H9 (cell line): Measurements from ENCODE around the gene RNF217. TPM values are rescaled to one million over a fixed set of nuclear protein-coding genes. Genes with fewer than 3 reads are reported as not detected.

ENCODE experiments used
- DNase-seq: peaks from one replicate; pipeline ENCODE4 v3.0.0-alpha.2; 2017
- H2AFZ ChIP-seq: one replicate; pipeline ENCODE4 v1.6.1; 2013; ENCODE audit warnings: mild to moderate bottlenecking, low read length, control low read depth, moderate library complexity
- H2AK5ac ChIP-seq: 2 replicates; pipeline ENCODE4 v1.6.1; 2013; ENCODE audit warnings: low read length, control low read depth, mixed read lengths; ENCODE audit not compliant: insufficient read length
- H2BK120ac ChIP-seq: one replicate; pipeline ENCODE4 v1.6.1; 2013; ENCODE audit warnings: low read depth, mild to moderate bottlenecking, low read length, control low read depth, inconsistent platforms; ENCODE audit not compliant: poor library complexity, severe bottlenecking
- H2BK12ac ChIP-seq: 2 replicates; pipeline ENCODE4 v1.6.1; 2013; ENCODE audit warnings: low read length, control low read depth, mixed read lengths, low read depth; ENCODE audit not compliant: insufficient read length
- H2BK15ac ChIP-seq: 2 replicates; pipeline ENCODE4 v1.6.1; 2013; ENCODE audit warnings: low read depth, low read length, control low read depth
- H2BK20ac ChIP-seq: one replicate; pipeline ENCODE4 v1.6.1; 2013; ENCODE audit warnings: low read depth, mild to moderate bottlenecking, low read length, control low read depth, inconsistent platforms; ENCODE audit not compliant: poor library complexity, severe bottlenecking
- H2BK5ac ChIP-seq: 2 replicates; pipeline ENCODE4 v1.6.1; 2013; ENCODE audit warnings: low read length, control low read depth, mixed read lengths; ENCODE audit not compliant: insufficient read length
- H3K14ac ChIP-seq: 2 replicates; pipeline ENCODE4 v1.6.1; 2013; ENCODE audit warnings: low read length, control low read depth; ENCODE audit not compliant: insufficient read depth
- H3K18ac ChIP-seq: 2 replicates; pipeline ENCODE4 v1.6.1; 2013; ENCODE audit warnings: low read depth, mild to moderate bottlenecking, mixed read lengths, low read length, control low read depth; ENCODE audit not compliant: insufficient read length
- H3K23ac ChIP-seq: 2 replicates; pipeline ENCODE4 v1.6.1; 2013; ENCODE audit warnings: low read length, control low read depth, mixed read lengths, low read depth; ENCODE audit not compliant: insufficient read length
- H3K23me2 ChIP-seq: 2 replicates; pipeline ENCODE4 v1.6.1; 2013; ENCODE audit warnings: low read depth, mild to moderate bottlenecking, mixed read lengths, low read length, control low read depth; ENCODE audit not compliant: insufficient read length, poor library complexity, severe bottlenecking
- H3K27ac ChIP-seq: 2 replicates; pipeline ENCODE4 v1.5.1; 2013; ENCODE audit warnings: low read length, control low read depth, mixed read lengths, low read depth; ENCODE audit not compliant: insufficient read length
- H3K27me3 ChIP-seq: 2 replicates; pipeline ENCODE4 v1.6.1; 2013; ENCODE audit warnings: low read length, control low read depth, inconsistent platforms; ENCODE audit not compliant: insufficient read depth
- H3K4ac ChIP-seq: 2 replicates; pipeline ENCODE4 v1.6.1; 2013; ENCODE audit warnings: low read depth, mild to moderate bottlenecking, control low read depth, inconsistent platforms, low read length, moderate library complexity
- H3K4me1 ChIP-seq: 2 replicates; pipeline ENCODE4 v1.6.1; 2013; ENCODE audit warnings: low read length, control low read depth, inconsistent platforms; ENCODE audit not compliant: insufficient read depth
- H3K4me2 ChIP-seq: 2 replicates; pipeline ENCODE4 v1.6.1; 2013; ENCODE audit warnings: low read length, control low read depth, mixed read lengths; ENCODE audit not compliant: insufficient read length, insufficient read depth
- H3K56ac ChIP-seq: 2 replicates; pipeline ENCODE4 v1.6.1; 2013; ENCODE audit warnings: low read depth, mild to moderate bottlenecking, mixed read lengths, low read length, control low read depth; ENCODE audit not compliant: insufficient read length
- H3K79me1 ChIP-seq: 2 replicates; pipeline ENCODE4 v1.6.1; 2013; ENCODE audit warnings: low read depth, mild to moderate bottlenecking, moderate library complexity, low read length, control low read depth, inconsistent platforms; ENCODE audit not compliant: insufficient read depth, poor library complexity, severe bottlenecking
- H3K79me2 ChIP-seq: 2 replicates; pipeline ENCODE4 v1.6.1; 2013; ENCODE audit warnings: low read length, control low read depth, inconsistent platforms; ENCODE audit not compliant: insufficient read depth
- H3K9ac ChIP-seq: 2 replicates; pipeline ENCODE4 v1.6.1; 2013; ENCODE audit warnings: low read length, control low read depth, mixed read lengths; ENCODE audit not compliant: insufficient read length; ENCODE audit errors: extremely low read depth
- H3K9me3 ChIP-seq: one replicate; pipeline ENCODE4 v1.6.1; 2013; ENCODE audit warnings: low read depth, low read length, inconsistent platforms; ENCODE audit not compliant: control insufficient read depth
- H3T11ph ChIP-seq: one replicate; pipeline ENCODE4 v1.6.1; 2013; ENCODE audit warnings: mild to moderate bottlenecking, low read length, control low read depth, inconsistent platforms
- H4K20me1 ChIP-seq: one replicate; pipeline ENCODE4 v1.6.1; 2013; ENCODE audit not compliant: control insufficient read depth, insufficient read length, insufficient read depth
- H4K5ac ChIP-seq: 2 replicates; pipeline ENCODE4 v1.6.1; 2013; ENCODE audit warnings: low read depth, mild to moderate bottlenecking, mixed read lengths, low read length, control low read depth; ENCODE audit not compliant: insufficient read length
- H4K8ac ChIP-seq: replicated peaks from 2 replicates; pipeline ENCODE4 v1.6.1; 2013; ENCODE audit warnings: low read length, control low read depth, mixed read lengths, low read depth; ENCODE audit not compliant: insufficient read length
- H4K91ac ChIP-seq: 2 replicates; pipeline ENCODE4 v1.6.1; 2013; ENCODE audit warnings: low read depth, mild to moderate bottlenecking, moderate library complexity, mixed read lengths, low read length, control low read depth; ENCODE audit not compliant: insufficient read length
- H3K27ac Mint-ChIP-seq, 3 experiments: 2 replicates in 2 of 3; 3 replicates in 1 of 3; pipeline ENCODE4 v1.8.0; 2020 to 2021; ENCODE audit warnings: mixed read lengths in 3 of 3, mild to moderate bottlenecking in 1 of 3, moderate library complexity in 1 of 3
- H3K27me3 Mint-ChIP-seq: 2 replicates; pipeline ENCODE4 v1.8.0; 2021; ENCODE audit warnings: low read depth, mild to moderate bottlenecking, moderate library complexity, mixed read lengths
- H3K36me3 Mint-ChIP-seq, 3 experiments: 2 replicates in 2 of 3; 3 replicates in 1 of 3; pipeline ENCODE4 v1.8.0; 2020 to 2021; ENCODE audit warnings: low read depth in 3 of 3, mixed read lengths in 3 of 3; ENCODE audit not compliant: insufficient read depth in 1 of 3
- H3K4me1 Mint-ChIP-seq, 2 experiments: 2 replicates each; pipeline ENCODE4 v1.8.0; 2020; ENCODE audit warnings: mixed read lengths in 2 of 2
- H3K4me3 Mint-ChIP-seq, 2 experiments: 2 replicates in 1 of 2; 3 replicates in 1 of 2; pipeline ENCODE4 v1.8.0; 2020 to 2021; ENCODE audit warnings: mild to moderate bottlenecking in 2 of 2, mixed read lengths in 2 of 2, moderate library complexity in 1 of 2
- H3K9me3 Mint-ChIP-seq, 2 experiments: 2 replicates in 1 of 2; 3 replicates in 1 of 2; pipeline ENCODE4 v1.8.0; 2020; ENCODE audit warnings: mild to moderate bottlenecking in 2 of 2, mixed read lengths in 2 of 2, moderate library complexity in 1 of 2
- CTCF ChIP-seq: fragments of 200-600 bp; sonication (generic); conservative IDR thresholded peaks from 3 replicates; pipeline ENCODE4 v1.8.0; 2021; ENCODE audit warnings: antibody characterized with exemption, mild to moderate bottlenecking
- WGBS: extraction: QIAGEN DNeasy Blood & Tissue Kit; methylation state at CpG from one replicate; pipeline ENCODE4 v1.1.7; 2013; ENCODE audit warnings: missing lambda C conversion rate, low lambda C conversion rate, mixed read lengths; ENCODE audit not compliant: insufficient read length; ENCODE audit errors: extremely low coverage; 5-methylcytosine and 5-hydroxymethylcytosine counted together
- total RNA-seq: library from RNA; stranded (reverse); gene quantifications from 2 replicates; pipeline ENCODE4 v1.2.1, GENCODE V29; 2021

Gene RNF217
- total RNA-seq, 1 experiment from 2014 or later = 9.6 TPM

GRCh38 chr6:125088963-125089362, 126.7 kb downstream of the RNF217 start:
- no peak overlapping the region for H2BK20ac ChIP-seq
- H4K20me1 ChIP-seq = no peaks in the 10 kb centered on the region
- no peaks in the 10 kb centered on the region for H3K9me3 Mint-ChIP-seq
- no peak overlapping the region for H3K4me3 Mint-ChIP-seq
- no peak overlapping the region for H3K23ac ChIP-seq
- no peaks in the 10 kb centered on the region for H3K27me3 Mint-ChIP-seq
- no peak overlapping the region for H4K91ac ChIP-seq
- H3K79me1 ChIP-seq = no peaks in the 10 kb centered on the region
- no peaks in the 10 kb centered on the region for H3K27me3 ChIP-seq
- H3K4me1 Mint-ChIP-seq = peaks cover 0 to 3% of the 10 kb centered on the region in 2 experiments; a peak in 1 of 4 replicates
- H3K9me3 ChIP-seq = no peaks in the 10 kb centered on the region
- no peak overlapping the region for H3K27ac Mint-ChIP-seq
- H2BK120ac ChIP-seq = no peak overlapping the region
- no peaks in the 10 kb centered on the region for H3K23me2 ChIP-seq
- DNase-seq = no peak
- no peak overlapping the region for H3K9ac ChIP-seq
- no peak overlapping the region for H3K56ac ChIP-seq
- H3T11ph ChIP-seq = no peak overlapping the region
- H2AFZ ChIP-seq = no peak overlapping the region
- H3K4ac ChIP-seq = no peak overlapping the region
- no peak overlapping the region for H2AK5ac ChIP-seq
- no peak overlapping the region for H2BK5ac ChIP-seq
- H2BK15ac ChIP-seq = no peak overlapping the region
- no CpG with 5 or more reads among the region's 5 CpGs for WGBS
- no peak overlapping the region for H3K27ac ChIP-seq
- H4K5ac ChIP-seq = no peak overlapping the region
- no peaks in the 10 kb centered on the region for H3K4me1 ChIP-seq
- no peak for TF ChIP-seq CTCF
- H3K79me2 ChIP-seq = no peaks in the 10 kb centered on the region
- H3K4me2 ChIP-seq = no peak overlapping the region
- no peak overlapping the region for H3K18ac ChIP-seq
- H2BK12ac ChIP-seq = no peak overlapping the region
- H4K8ac ChIP-seq = no peak overlapping the region
- H3K36me3 Mint-ChIP-seq = no peaks in the 10 kb centered on the region
- H3K14ac ChIP-seq = no peak overlapping the region
